GM21381 (cell line): Measurements from ENCODE around the gene HSD17B7.
A peak's percentile ranks its signal among the peaks of the same experiment; 100 is the strongest.
"Not testable (repeated sequence)": the region's sequence is repeated elsewhere in the genome, so short reads cannot be mapped to it uniquely, and the experiment has no call there.

Experiments
- ATAC-seq: cut with Tn5 transposase; IDR thresholded peaks from one replicate; pipeline ENCODE4 v1.9.1; 2021; ENCODE audit warnings: mild to moderate bottlenecking, moderate library complexity; ENCODE audit not compliant: unreplicated experiment

Gene HSD17B7

DNA sequence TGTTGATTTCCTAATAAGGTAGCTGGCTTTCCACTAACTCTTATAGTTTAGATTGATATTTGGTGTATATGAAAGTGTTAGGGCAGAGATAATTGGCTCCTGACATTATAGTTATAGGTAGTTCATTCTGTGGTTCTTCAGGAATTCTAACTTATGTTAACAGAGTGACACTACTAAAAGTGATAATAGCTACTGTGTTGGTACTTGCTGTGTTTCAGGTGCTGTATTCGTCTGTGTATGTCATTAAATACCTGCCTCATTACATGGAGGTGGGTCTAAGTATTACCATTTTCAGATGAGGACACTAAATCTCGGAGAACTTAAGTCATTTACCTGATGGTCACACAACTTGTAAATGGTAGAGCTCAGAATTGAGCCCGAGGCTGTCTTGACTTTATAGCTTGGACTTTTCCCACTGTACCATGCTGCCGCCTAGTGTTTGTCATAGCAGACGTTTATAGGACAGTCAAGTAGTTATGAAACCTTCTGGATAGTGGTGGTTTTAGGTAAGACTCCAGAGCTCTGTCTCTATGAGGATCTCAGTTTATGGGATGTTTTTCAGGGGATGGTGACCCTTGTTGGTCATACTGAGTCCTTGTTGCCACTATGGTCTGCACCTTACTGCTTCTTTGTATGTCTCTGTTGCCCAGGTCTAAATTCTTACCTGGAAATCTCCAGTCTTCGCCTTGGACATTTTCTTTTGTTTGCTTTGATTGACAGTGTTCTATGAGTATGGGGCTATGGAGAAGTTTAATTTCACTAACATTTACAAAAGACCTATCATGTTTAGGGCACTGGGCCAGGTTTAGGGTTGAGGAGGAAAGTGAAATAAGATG is 9.7 kb downstream of the HSD17B7 start:
- not testable (repeated sequence) for ATAC-seq

DNA sequence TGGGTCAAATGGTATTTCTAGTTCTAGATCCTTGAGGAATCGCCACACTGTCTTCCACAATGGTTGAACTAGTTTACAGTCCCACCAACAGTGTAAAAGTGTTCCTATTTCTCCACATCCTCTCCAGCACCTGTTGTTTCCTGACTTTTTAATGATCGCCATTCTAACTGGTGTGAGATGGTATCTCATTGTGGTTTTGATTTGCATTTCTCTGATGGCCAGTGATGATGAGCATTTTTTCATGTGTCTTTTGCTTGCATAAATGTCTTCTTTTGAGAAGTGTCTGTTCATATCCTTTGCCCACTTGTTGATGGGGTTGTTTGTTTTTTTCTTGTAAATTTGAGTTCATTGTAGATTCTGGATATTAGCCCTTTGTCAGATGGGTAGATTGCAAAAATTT is 17.0 kb downstream of the HSD17B7 start:
- not testable (repeated sequence) for ATAC-seq

DNA sequence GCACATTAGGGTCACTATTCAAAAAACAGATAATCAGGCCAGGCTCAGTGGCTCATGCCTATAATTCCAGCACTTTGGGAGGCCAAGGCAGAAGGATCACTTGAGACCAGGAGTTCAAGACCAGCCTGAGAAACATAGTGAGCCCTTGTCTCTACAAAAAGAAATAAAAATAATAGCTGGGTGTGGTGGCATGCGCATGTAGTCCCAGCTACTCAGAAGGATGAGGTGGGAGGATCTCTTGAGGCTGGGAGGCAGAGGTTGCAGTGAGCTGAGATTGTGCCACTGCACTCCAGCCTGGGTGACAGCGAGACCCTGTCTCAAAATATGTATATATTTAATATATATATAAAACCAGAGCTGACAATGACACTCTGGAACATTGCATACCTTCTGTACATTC is 21.9 kb downstream of the HSD17B7 start:
- ATAC-seq = not testable (repeated sequence)

DNA sequence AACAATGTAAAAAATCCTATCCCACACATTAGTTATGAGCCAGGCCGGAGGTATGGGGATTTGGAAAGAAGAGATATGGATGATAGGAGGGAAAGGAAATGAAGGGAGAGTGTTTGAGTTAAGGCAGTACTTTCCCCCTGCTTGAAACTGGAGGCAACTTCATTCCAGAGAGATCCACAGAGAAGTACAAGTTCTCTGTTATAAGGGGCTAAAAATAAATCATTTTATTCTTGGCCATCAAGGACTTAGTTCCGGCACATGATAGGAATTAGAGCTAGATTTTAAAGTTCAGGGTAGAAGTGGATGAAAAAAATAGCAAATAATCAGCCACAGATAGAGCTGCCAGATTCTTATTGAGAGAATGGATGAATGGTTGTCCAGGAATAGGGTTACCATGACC is 27.6 kb downstream of the HSD17B7 start:
- ATAC-seq = not testable (repeated sequence)

DNA sequence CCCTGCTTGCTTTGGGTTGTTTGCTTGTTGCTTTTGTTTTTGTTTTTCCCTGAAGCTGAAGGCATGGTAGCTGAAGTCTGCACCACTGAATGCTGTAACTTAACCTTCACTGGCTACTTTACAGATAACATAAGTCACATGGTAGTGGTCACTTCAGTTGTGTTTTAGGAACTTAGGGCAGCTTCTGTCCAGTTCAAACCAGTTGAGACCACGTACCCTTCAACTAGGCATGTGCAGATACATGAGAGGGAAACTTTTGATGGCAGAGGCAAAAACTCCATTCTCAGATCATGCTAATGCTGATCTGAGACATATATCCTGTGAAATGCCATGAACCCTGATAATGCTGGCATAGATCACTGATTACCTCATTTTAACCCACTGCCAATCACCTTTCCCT is 28.2 kb downstream of the HSD17B7 start:
- ATAC-seq = not testable (repeated sequence)

DNA sequence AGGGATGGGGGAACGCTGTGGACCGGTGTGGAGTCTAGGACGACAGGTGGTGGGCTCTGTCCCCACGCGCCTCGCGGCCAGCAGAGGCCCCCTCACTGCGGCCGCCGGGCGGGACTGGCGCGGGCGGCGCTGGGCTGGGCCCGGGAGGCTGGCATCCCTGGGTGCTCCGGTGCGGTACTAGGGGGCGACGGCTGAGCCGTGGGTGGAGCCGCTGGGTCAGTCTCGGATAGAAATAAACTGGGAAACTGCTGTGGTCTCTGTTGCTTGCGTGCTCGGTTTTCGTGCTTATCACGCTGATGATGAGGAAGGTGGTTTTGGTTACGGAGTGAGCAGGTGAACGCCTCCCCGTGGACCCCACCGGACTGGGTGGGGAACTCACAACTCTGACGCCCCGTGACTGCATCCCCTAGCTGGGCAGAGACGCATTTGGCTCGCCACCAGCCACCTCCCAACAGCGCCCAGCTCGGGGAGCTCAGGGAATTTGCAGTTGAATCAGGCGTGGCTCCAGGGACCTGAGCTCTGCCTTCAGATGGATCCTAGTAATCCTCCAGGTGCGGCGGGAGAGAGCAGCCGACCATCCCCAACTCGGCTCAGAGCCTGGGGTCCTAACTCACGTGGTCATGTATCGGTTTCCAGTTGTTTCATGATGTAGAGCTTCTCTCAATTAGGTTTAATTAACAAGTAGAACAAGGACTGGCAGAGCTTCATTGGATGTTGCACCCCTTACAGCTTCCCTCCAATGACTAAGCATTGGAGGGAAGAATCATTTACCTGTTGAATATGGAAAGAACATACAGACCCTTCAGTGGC is 32.1 kb downstream of the HSD17B7 start:
- ATAC-seq = no peak

DNA sequence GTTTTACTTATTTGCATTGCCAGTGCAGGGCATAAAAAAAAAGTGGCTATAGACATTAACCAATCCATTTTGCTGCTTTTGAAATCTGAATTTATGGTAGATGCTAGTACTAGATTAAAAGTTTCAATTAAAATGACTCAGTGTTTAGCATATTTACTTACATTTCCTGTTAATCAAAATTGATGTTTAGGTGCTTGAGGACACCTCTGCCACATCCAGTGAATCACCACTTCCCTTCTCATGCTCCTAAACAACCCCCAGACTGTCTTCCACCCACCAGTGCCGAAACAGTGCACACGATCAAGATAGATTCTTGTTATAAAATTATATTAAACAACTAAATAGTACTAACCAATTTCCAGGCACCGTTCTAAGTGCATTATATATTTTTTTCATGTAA is 32.7 kb downstream of the HSD17B7 start:
- ATAC-seq = no peak

DNA sequence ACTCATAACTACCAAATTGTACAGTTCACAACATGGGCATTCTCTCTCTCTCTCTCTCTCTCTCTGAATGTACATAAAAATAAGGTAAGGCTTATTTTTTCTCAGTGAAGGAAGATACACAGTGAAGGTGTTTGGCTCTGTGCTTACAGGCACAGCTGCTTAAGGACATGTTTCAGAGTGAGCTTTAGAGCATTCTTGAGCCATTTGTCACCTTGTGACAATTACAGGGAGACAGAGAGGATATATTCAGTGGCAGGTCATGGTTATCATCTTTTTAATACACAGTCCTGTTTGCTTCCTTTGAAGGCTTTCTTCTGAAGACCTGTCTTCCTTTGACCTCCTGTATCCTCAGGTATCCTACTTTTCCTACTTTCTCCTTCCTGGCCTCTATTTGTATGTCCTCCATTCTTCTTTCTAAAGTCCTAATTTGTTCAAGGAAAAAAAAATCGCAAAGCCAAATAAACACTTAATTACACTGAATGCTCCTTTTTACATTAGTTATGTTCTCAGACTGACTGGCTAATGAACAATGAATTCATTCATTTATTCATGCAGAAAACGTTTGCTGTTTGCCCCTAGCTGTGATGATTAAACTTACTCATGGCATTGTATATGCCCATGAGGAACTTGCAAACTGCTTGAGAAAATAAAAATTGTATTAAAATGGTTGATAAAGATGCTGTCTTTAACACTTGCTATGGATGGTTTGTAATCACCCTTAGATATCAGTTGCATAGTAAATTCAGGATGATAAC is 33.4 kb downstream of the HSD17B7 start:
- no peak for ATAC-seq

DNA sequence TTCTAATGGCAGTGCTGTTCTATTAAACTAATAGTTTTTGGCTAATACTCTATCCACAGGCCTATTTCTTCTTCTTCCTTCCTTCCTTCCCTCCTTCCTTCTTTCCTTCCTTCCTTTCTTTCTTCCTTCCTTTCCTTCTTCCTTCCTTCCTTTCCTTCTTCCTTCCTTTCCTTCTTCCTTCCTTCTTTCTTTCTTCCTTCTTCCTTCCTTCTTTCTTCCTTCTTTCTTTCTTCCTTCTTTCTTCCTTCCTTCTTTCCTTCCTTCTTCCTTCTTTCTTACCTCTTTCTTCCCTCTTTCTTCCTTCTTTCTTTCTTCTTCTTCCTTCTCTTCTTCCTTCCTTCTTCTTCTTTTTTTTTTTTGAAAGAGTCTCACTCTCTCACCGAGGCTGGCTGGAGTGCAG is 38.8 kb downstream of the HSD17B7 start:
- no peak for ATAC-seq

DNA sequence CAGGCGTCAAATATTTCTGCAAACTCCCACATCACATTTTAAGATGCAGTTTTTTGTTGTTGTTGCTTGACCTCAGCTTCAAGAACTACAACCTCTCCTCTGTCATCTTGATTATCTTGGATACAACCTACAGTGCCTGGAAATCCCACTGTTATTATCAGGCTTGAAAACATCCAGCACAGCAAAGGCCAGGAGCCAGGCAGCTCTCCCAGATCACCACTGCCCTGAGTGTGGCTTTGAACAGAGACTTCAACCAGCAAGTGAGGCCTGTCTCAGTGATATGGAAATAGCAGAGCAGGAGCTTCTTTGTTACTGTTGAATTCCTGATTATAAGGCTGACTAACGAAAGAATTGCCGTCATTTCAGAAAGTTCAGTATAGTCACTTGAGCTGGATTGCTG is 42.0 kb downstream of the HSD17B7 start:
- ATAC-seq = no peak

DNA sequence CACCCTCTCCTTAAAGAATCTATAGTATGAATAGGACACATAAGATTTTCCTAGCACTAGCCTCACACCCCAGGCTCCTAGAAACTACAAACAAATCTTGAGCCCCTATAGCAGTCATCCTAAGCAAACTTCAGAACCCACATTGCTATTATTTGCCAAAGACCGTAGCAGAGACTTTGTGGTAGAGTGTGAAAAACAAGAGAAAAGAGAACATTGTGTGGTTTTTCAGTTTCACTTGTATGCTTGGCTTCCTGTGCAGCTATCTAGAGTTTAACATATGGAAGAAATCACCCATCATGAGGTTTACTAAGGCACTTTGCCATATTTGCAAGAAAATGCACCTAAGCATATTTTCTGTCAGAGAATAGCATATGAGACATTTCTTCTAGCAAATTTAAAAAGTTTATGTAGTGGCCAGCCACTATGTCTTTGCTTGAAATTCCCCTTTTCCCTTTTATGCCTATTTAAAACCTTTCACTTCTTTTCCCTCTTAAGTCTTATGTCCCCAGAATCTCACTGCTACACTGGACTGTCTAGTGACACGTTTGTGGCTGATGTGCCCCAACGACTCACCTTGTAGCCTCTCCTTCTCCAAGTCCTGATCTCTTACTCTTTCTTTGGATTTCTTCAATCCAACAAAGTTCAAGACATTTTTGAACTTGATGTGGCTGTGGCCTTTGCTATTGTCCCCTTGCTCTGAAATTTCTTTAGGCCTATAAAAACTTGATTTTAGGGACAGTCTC is 44.8 kb downstream of the HSD17B7 start:
- peak; percentile 92 for ATAC-seq

DNA sequence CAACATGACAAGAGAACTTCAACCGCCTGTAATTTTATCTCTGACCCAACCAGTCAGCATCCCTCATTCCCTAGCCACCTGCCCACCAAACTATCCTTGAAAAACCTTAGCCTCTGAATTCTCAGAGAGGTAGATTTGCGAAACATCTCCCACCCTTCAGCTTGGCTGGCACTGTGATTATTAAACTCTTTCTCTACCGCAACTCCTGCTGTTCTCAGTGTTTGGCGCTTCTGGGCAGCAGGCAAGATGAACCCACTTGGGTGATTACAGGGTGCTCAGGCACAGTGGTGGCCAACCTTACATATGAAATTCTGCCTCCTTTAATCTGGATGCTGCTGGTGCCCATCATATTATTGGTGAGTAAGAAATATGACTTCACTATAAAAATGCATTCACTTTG is 48.4 kb downstream of the HSD17B7 start:
- no peak for ATAC-seq

DNA sequence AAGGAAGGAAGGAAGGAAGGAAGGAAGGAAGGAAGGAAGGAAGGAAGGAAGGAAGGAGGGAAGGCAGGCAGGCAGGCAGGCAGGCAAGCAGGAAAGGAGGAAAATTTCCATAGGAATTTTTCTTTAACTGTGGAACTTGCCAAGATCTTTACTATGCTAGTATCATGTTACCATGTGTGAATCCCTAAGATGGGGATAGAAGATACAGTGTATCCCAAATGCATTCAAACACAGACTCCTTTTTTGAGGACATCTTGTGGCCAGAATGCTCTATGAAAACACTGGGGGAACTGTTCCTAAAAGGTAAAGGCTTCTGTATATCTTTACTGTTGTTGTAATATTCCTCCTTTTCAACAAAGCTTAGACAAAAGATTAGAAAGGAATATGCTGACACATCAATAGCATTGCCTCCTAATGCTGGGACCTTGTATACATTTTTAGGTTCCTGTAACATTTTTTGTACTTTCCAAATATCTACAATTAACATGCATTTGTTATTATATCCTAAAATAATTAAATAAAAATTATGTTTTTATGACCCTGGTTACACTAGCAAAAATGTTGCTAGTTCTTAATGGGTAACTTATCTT is 49.8 kb downstream of the HSD17B7 start:
- ATAC-seq = no peak

DNA sequence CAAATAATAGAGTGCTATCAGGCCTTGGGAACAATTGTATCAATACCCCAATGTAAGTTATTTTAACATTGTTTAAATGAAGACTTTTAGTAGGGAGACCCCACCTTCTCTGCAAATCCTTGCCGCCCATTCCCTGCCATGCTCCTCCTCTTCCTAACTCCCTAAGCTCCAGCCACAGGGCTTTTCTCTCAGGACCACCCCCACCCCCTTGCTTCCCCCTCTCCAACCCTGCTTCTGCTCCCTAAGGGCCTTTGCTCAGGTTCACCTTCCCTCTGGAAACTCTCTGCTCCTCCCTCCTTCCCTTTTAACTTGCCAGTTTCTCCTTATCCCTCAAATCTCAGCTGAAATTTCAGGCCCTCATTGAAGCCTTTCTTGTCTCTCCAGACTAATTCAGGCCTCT is 53.7 kb downstream of the HSD17B7 start:
- ATAC-seq = no peak

DNA sequence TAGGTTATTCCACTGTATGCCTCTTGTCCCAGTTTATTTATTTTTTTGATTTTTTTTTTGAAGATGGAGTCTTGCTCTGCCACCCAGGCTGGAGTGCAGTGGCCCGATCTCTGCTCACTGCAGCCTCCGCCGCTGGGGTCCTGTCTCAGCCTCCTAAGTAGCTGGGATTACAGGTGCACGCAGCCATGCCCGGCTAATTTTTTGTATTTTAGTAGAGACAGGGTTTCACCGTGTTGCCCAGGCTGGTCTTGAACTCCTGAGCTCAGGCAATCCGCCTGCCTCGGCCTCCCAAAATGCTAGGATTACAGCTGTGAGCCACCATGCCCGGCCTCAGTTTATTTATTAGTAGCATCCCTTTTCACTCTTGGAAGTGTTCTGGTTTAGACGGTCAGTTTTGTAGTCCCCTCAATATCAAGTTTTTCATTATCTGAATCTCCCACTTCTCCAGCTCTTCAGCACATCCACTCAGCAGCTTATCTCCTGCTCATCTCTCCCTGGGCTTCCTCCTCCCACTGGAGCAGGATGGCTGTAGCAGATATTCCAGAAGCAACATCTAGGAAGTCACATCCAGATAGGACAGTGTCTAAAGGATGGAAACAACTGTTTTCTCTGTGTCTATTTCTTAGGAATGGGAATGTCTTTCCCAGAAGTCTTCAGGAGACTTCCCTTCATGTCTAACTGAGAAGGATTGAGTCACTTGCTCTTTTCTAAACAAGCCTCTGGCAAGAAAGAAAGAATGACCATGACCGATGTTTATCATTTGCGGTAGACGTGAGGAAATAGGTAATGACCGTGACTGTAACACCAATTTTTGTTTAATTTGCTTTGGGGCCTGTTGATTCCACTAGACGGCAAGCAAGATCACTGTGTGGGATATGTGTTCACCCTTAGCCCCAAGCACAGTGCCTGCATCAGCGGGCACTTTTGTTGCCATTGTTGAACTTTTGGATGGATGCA is 56.0 kb downstream of the HSD17B7 start:
- no peak for ATAC-seq

DNA sequence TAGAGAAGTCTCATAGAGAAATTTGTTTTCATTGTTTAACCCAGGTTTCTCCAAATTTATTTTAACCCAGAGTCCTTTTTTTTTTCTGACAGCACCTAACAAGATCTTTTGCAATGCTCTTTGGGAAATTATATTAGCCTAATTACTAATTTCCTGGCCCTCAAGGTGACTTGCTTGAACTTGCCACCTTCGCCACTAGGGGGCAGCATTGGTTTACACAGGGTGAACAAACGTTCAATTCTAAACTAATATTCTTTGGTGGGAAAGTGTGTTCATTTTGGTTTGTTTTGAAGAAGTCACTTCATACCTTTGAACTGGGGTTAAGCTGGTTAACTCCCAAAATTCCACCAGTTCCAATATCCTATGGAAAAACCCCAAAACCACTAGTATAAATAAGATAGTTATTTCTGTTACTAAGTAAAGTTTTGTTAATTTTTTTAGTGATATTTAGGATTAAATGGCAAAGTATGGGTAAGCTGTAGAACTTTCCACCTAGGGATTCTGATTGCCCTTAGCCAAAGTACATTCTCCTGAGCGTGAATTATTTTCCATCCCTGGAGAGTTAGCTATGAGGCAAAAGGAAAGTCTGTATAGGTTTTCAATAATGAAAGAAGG is 57.4 kb downstream of the HSD17B7 start:
- no peak for ATAC-seq

DNA sequence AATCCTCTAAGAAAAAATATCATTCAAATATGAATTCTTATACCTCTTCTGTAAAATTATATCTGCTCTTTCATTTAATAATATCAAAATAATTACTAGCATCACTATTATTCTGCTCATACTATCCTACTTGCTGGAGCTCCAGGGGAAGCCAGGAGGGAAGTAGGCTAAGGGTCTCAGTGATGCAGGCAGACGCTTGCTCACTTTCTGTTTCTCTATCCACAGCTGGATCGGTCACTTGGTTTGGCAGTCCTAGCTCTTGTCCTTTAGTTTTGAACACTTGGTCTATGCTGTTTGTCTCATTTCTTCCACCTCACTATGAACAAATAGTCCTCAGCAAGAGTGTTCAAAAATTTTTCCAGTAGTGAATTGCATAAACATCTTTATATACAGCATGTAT is 59.2 kb downstream of the HSD17B7 start:
- no peak for ATAC-seq

DNA sequence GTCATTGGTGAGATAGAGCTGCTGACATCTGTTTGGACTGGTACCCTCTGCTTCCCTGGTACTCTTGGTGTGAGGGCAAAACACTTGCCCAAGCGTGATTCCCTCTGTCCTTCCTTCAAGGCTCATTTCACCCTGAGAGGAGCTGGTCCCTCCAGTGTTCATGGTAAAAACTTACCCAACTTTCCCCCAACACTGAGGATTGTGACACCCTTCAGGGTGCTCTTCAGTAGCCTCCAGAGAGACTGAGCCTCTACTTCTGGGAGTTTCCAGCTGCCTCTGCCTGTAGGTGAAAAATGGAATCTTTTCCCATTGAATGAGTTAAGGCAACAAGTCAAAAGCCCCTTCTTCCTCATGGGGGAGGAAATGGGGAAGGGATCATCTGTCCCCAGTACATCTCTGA is 60.8 kb downstream of the HSD17B7 start:
- ATAC-seq = no peak
